Karpas-422 (cell line): ENCODE measurements around the gene RNF145. TPM values are rescaled to one million over a fixed set of nuclear protein-coding genes. Genes with fewer than 3 reads are reported as not detected.

Experiments
- small RNA-seq: library from RNA; depleted of rRNA; stranded (forward); fragments of <200 nt; gene quantifications from one replicate; pipeline ENCODE3, GENCODE V24; 2014
- total RNA-seq: library from RNA; depleted of rRNA; stranded (reverse); fragments of >200 nt; shearing (Covaris generic); gene quantifications from 2 replicates; pipeline ENCODE4 v1.2.3, GENCODE V29; 2014; ENCODE audit warnings: low replicate concordance; rRNA removed

The RNF145 gene
- total RNA-seq, 1 experiment from 2014 or later: 113 TPM

Small RNA genes lying within 50 kb of the gene (small RNA-seq; reads per million reads assigned to genes)
- not detected for gene RF00263

Other genes with a start within 250 kb of the RNF145 start
- 93.1 and 101 TPM in 2 replicates for gene EBF1, start 109.6 kb downstream of the RNF145 start, total RNA-seq
- gene UBLCP1, start 53.7 kb upstream of the RNF145 start, total RNA-seq: 15.8 and 36.2 TPM in 2 replicates
- not detected in 2 replicates for gene IL12B, start 120.9 kb upstream of the RNF145 start, total RNA-seq